NCI-H146 (cell line): Measurements from ENCODE around the gene CCDC158.

ENCODE experiments used
- DNase-seq: peaks from one replicate; lab custom pipeline; 2025; lab: John Stamatoyannopoulos, UW

The CCDC158 gene

GRCh38 chr4:76280488-76281441, 140.2 kb downstream of the CCDC158 start:
- DNase-seq: no peak

- DNase-seq: no peak
Observed at GRCh38 chr4:76279462-76279861, 141.5 kb downstream of the CCDC158 start.

GRCh38 chr4:76278583-76278982, 142.4 kb downstream of the CCDC158 start:
- no peak for DNase-seq

- no peak for DNase-seq
Observed at GRCh38 chr4:76277667-76278066, 143.3 kb downstream of the CCDC158 start.

GRCh38 chr4:76276813-76277212, 144.1 kb downstream of the CCDC158 start:
- DNase-seq: no peak

GRCh38 chr4:76275486-76276124, 145.3 kb downstream of the CCDC158 start:
- no peak for DNase-seq

GRCh38 chr4:76272999-76273398, 147.9 kb downstream of the CCDC158 start:
- no peak for DNase-seq

GRCh38 chr4:76272582-76272981, 148.4 kb downstream of the CCDC158 start:
- DNase-seq: no peak

- DNase-seq: no peak
Observed at GRCh38 chr4:76272073-76272472, 148.9 kb downstream of the CCDC158 start.

GRCh38 chr4:76271248-76271647, 149.7 kb downstream of the CCDC158 start:
- DNase-seq: no peak

GRCh38 chr4:76270244-76271175, 150.4 kb downstream of the CCDC158 start:
- DNase-seq: no peak

- no peak for DNase-seq
Observed at GRCh38 chr4:76267811-76268210, 153.1 kb downstream of the CCDC158 start.

GRCh38 chr4:76266627-76267026, 154.3 kb downstream of the CCDC158 start:
- DNase-seq: no peak

GRCh38 chr4:76265631-76266218, 155.2 kb downstream of the CCDC158 start:
- no peak for DNase-seq
